Common myeloid progenitor, CD34-positive (primary cell): ENCODE measurements around the gene MBOAT7.

Experiments used
- CTCF ChIA-PET: fragments of 350-600 bp; sonication (Branson Sonifier 250); formaldehyde crosslinking; loops from one replicate; lab custom pipeline; 2021; ENCODE audit warnings: antibody characterized with exemption; lab: Charles Lee
- POLR2A ChIA-PET: fragments of 350-600 bp; sonication (Branson Sonifier 250); formaldehyde crosslinking; loops from one replicate; lab custom pipeline; 2021; ENCODE audit warnings: antibody characterized with exemption; lab: Charles Lee
- DNase-seq, 3 donors: peaks; one replicate each; pipeline versions ENCODE4 v3.0.0 to v3.0.0-alpha.2; 2013
- H3K27ac ChIP-seq, 2 experiments: 1 replicate in 1 of 2; 2 replicates in 1 of 2; pipeline ENCODE4 v1.7.0; 2013; ENCODE audit warnings: inconsistent platforms in 2 of 2, low read length in 2 of 2, mild to moderate bottlenecking in 2 of 2, low read depth in 1 of 2, moderate library complexity in 1 of 2; ENCODE audit not compliant: severe bottlenecking in 2 of 2, insufficient read depth in 1 of 2, poor library complexity in 1 of 2
- H3K27me3 ChIP-seq, 5 experiments: replicated peaks in 2 of 5; 1 replicate in 3 of 5; 2 replicates in 2 of 5; pipeline versions ENCODE4 v1.6.1 to v1.7.0; 2013; ENCODE audit warnings: low read length in 4 of 5, mild to moderate bottlenecking in 2 of 5, moderate library complexity in 2 of 5, inconsistent platforms in 1 of 5; ENCODE audit not compliant: insufficient read depth in 5 of 5, control insufficient read depth in 4 of 5
- H3K36me3 ChIP-seq, 4 experiments: 1 replicate in 2 of 4; 2 replicates in 2 of 4; pipeline versions ENCODE4 v1.6.1 to v1.7.0; 2013; ENCODE audit warnings: low read length in 3 of 4, control low read depth in 1 of 4, mild to moderate bottlenecking in 1 of 4; ENCODE audit not compliant: control insufficient read depth in 4 of 4, insufficient read depth in 4 of 4
- H3K4me1 ChIP-seq, 4 experiments: 1 replicate in 3 of 4; 2 replicates in 1 of 4; pipeline versions ENCODE4 v1.6.1 to v1.7.1; 2013; ENCODE audit warnings: low read length in 3 of 4, mild to moderate bottlenecking in 3 of 4, control low read depth in 1 of 4, inconsistent platforms in 1 of 4, moderate library complexity in 1 of 4; ENCODE audit not compliant: control insufficient read depth in 4 of 4, insufficient read depth in 4 of 4; ENCODE audit errors: control extremely low read depth in 1 of 4
- H3K4me3 ChIP-seq, 7 experiments: 1 replicate in 4 of 7; 2 replicates in 3 of 7; pipeline versions ENCODE4 v1.5.1 to v1.7.0; 2013; ENCODE audit warnings: mild to moderate bottlenecking in 7 of 7, low read length in 6 of 7, moderate library complexity in 6 of 7, inconsistent platforms in 2 of 7, low read depth in 2 of 7, control low read depth in 1 of 7; ENCODE audit not compliant: insufficient read depth in 4 of 7, control insufficient read depth in 1 of 7; ENCODE audit errors: extremely low read depth in 1 of 7
- H3K9me3 ChIP-seq, 5 experiments: 1 replicate in 4 of 5; 2 replicates in 1 of 5; pipeline versions ENCODE4 v1.6.1 to v1.7.1; 2013; ENCODE audit warnings: low read length in 4 of 5, mild to moderate bottlenecking in 2 of 5, inconsistent platforms in 1 of 5, low read depth in 1 of 5, moderate library complexity in 1 of 5; ENCODE audit not compliant: control insufficient read depth in 4 of 5, insufficient read depth in 2 of 5; ENCODE audit errors: control extremely low read depth in 1 of 5
- WGBS: methylation state at CpG from one replicate; pipeline ENCODE4 v1.1.5; 2013; ENCODE audit not compliant: insufficient coverage; 5-methylcytosine and 5-hydroxymethylcytosine counted together

The MBOAT7 gene

DNA sequence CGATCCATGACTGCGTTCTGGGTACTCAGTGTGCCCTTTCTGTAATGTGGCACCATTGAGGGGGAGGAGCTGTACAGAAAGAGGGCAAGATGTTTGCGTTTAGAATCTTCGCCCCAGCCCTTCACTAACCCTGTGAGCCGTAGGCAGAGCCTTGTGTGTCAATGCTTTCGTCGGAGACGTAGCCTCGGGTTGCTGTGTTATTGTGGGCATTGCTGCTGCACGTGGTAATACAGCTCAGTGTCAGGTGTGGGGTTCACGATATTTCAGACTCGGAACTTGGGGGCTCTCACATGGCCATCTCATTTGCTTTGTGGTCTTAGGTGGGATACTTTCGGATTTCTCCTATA is 17.4 kb upstream of the MBOAT7 start:
- POLR2A ChIA-PET = interaction anchor here (0.9 to 1.9 kb wide), 3 partner anchors 15 to 48 kb away, joined by 3 to 7 read pairs (median 5); partner anchors contain the start of genes LENG1 and MBOAT7
- Histone ChIP-seq H3K36me3 (peaks cover 11 to 54% (median 41%) of the 10 kb centered on the region in 4 experiments), H3K27ac (peak overlapping the region; percentile 66 to 87)

DNA sequence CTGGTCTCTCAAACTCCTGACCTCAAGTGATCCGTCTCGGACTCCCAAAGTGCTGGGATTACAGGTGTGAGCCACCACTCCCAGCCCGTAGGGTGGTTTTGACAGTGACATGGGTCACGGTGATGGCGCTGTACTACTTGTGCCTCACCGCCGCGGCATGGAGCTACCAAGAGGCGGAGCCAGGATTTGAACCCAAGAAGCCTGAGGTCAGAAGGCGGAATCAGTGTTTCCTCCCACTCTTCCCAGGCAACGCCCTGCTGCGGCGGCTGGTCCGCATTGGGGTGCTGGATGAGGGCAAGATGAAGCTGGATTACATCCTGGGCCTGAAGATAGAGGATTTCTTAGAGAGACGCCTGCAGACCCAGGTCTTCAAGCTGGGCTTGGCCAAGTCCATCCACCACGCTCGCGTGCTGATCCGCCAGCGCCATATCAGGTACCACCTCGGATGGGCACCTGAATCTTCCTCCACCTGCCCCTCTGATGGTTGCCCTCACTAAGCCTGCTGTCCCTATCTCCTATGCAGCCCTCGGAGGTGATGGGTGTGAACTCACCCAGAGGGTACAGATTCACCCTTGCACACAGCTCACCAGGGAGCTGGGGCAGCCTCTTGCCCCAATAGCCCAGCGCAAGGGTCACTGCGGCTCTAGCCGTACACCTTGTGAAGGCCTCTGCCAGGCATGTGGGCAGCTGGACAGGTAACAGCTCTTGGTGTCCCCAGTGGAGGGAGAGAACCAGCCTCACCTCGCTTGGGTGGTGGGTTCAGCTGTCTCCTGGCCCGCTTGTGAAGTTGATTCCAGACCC is 16.9 kb upstream of the MBOAT7 start:
- peaks cover 30 to 97% (median 95%) of the 10 kb centered on the region in 4 experiments for H3K4me1 ChIP-seq
- 97% methylated on average over 22 of the region's 27 CpGs for WGBS
- H3K27me3 ChIP-seq = no peaks in the 10 kb centered on the region
- peak overlapping the region in 2 of 7 experiments; percentile 52 to 96 for H3K4me3 ChIP-seq
- peak overlapping the region; percentile 64 to 66 for H3K27ac ChIP-seq
- no peaks in the 10 kb centered on the region for H3K9me3 ChIP-seq
- CTCF ChIA-PET = interaction anchor here (0.8 to 4.3 kb wide), 7 partner anchors 9 to 60 kb away, joined by 3 to 24 read pairs (median 4); partner anchors contain the start of genes MBOAT7 and TSEN34
- POLR2A ChIA-PET = interaction anchor here (0.9 to 1.3 kb wide), 2 partner anchors 15 to 17 kb away, joined by 3 to 5 read pairs; partner anchors contain the start of gene MBOAT7
- peaks cover 11 to 60% (median 47%) of the 10 kb centered on the region in 4 experiments for H3K36me3 ChIP-seq
- no peak for DNase-seq

More for the DNA sequence above, 17.4 kb upstream of the MBOAT7 start:
- Histone ChIP-seq H3K4me3 (peak overlapping the region in 4 of 7 experiments; percentile 27 to 57 (median 42)), H3K9me3 (no peaks in the 10 kb centered on the region), H3K4me1 (peaks cover 28 to 96% (median 94%) of the 10 kb centered on the region in 4 experiments), H3K27me3 (no peaks in the 10 kb centered on the region)
- CTCF ChIA-PET = interaction anchor here (1.3 to 4.3 kb wide), 4 partner anchors 15 to 33 kb away, joined by 4 to 24 read pairs (median 8); partner anchors contain the start of genes MBOAT7 and TSEN34
- DNase-seq = no peak
- WGBS = 91% methylated on average over 7 of the region's 13 CpGs

DNA sequence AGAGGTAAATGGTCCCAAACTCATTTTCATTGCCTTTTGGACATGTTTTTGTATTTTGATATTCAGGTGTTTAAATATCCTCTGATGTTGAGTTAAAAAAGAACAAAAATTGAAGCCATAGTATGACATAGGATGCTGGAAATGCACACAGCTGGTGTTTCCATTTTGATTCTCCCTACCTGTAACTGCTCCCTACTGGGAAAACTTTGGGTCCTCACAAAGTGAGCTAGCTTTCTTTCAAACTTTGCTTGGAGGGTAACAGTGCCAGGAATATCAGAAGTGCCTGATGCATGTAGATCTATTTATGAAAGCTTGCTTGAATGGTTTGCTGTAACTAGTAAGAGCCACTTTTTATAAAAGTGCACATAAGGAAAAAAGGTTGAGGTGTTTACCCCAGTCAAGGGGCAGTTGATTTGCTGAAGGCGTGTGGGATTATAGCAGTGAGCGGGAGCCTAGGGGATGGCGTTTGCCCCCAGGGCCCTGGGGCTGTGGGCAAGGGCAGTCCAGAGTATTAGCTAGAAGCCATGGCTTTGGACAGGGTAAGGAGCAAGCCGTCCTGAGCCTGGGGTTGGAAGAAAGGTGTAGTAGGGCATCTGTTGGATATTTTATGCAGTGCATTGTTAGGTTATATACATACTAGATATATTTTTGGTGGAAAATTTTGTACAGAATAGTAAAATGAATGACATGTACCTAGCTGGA is 15.5 kb upstream of the MBOAT7 start:
- ChIA-PET POLR2A (interaction anchor here (0.7 kb wide), 1 partner anchor 13 kb away, joined by 3 read pairs; no protein-coding TSS in a partner anchor), CTCF (interaction anchor here (1.0 to 4.3 kb wide), 5 partner anchors 13 to 36 kb away, joined by 3 to 24 read pairs (median 4); partner anchors contain the start of genes MBOAT7 and TSEN34)
- H3K9me3 ChIP-seq = no peaks in the 10 kb centered on the region
- H3K4me1 ChIP-seq = peaks cover 22 to 94% (median 88%) of the 10 kb centered on the region in 4 experiments
- no peak for DNase-seq
- peak overlapping the region in 3 of 7 experiments; percentile 16 to 96 (median 60) for H3K4me3 ChIP-seq
- H3K36me3 ChIP-seq = peaks cover 11 to 61% (median 48%) of the 10 kb centered on the region in 4 experiments
- no peaks in the 10 kb centered on the region for H3K27me3 ChIP-seq
- peak overlapping the region; percentile 64 to 96 for H3K27ac ChIP-seq
- 97% methylated on average over 3 of the region's 4 CpGs for WGBS

DNA sequence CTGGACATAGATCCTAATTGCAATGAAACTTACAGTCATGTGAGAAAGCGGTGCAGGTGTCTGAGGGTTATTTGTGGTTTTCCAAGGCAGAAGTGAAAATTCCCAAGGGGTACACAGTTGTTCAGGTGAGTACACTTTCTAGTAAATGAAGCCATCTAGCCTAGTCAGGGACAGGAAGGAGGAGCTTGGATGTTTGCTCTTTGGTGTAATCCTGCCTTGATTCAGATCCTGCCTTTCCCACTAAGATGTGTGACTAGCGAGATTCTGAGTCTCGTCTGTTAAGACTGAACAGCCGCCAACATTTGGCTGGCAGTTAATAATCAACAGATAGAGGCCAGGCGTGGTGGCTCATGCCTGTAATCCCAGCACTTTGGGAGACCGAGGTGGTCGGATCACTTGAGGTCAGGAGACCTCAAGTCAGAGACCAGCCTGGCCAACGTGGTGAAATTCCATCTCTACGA is 13.8 kb upstream of the MBOAT7 start:
- ChIA-PET CTCF (interaction anchor here (1.6 to 2.4 kb wide), 3 partner anchors 11 to 29 kb away, joined by 4 to 9 read pairs (median 6); partner anchors contain the start of gene TSEN34), POLR2A (interaction anchor here (0.8 to 1.4 kb wide), 2 partner anchors 12 to 14 kb away, joined by 3 to 5 read pairs; partner anchors contain the start of genes MBOAT7 and TSEN34)
- no peaks in the 10 kb centered on the region for H3K9me3 ChIP-seq
- 94% methylated on average over 8 of the region's 9 CpGs for WGBS
- peak overlapping the region; percentile 96 to 97 for H3K27ac ChIP-seq
- peaks cover 11 to 61% (median 48%) of the 10 kb centered on the region in 4 experiments for H3K36me3 ChIP-seq
- H3K4me3 ChIP-seq = peak overlapping the region in 6 of 7 experiments; percentile 7 to 96 (median 92)
- H3K4me1 ChIP-seq = peaks cover 21 to 81% (median 74%) of the 10 kb centered on the region in 4 experiments
- H3K27me3 ChIP-seq = no peaks in the 10 kb centered on the region
- DNase-seq = no peak

DNA sequence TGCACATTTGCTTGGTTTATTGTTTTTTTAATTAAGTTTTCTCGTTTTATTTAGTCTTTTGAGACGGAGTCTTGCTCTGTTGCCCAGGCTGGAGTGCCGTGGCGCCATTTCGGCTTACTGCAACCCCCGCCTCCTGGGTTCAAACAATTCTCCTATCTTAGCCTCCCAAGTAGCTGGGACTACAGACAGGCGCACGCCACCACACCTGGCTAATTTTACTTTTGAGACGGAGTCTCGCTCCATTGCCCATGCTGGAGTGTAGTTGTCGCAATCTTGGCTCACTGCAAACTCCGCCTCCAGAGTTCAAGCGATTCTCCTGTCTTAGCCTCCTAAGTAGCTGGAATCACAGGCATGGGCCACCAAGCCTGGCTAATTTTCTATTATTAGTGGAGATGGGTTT is 12.6 kb upstream of the MBOAT7 start:
- H3K4me3 ChIP-seq = peak overlapping the region; percentile 39 to 96 (median 90)
- CTCF ChIA-PET = interaction anchor here (1.2 to 2.4 kb wide), 3 partner anchors 10 to 18 kb away, joined by 3 to 9 read pairs (median 6); partner anchors contain the start of gene TSEN34
- peaks cover 20 to 69% (median 63%) of the 10 kb centered on the region in 4 experiments for H3K4me1 ChIP-seq
- WGBS = 93% methylated on average over 11 of the region's 13 CpGs
- peaks cover 11 to 59% (median 49%) of the 10 kb centered on the region in 4 experiments for H3K36me3 ChIP-seq
- H3K27me3 ChIP-seq = no peaks in the 10 kb centered on the region
- H3K27ac ChIP-seq = peak overlapping the region; percentile 96 to 97
- no peak for DNase-seq
- no peaks in the 10 kb centered on the region for H3K9me3 ChIP-seq
- POLR2A ChIA-PET = interaction anchor here (1.4 to 3.5 kb wide), 2 partner anchors 8 to 12 kb away, joined by 5 to 33 read pairs; partner anchors contain the start of gene MBOAT7

DNA sequence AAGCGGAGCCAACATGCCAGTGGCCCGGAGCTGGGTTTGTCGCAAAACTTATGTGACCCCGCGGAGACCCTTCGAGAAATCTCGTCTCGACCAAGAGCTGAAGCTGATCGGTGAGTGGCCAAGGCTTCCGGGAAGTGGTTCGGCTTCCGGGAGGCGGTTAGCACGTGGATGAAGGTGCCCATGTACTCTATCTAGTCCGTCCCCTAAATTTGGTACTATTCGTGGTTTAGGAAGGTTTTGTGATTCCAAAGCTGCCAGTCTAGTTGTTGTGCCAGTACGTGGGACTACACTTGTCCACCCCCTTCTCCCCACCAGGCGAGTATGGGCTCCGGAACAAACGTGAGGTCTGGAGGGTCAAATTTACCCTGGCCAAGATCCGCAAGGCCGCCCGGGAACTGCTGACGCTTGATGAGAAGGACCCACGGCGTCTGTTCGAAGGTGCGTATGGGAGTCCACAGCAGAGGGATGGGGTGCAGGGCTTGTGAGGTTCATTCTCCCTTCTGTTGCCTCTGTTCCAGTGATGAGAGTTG is 11.9 kb upstream of the MBOAT7 start:
- Histone ChIP-seq H3K27me3 (no peaks in the 10 kb centered on the region), H3K4me3 (peak overlapping the region; percentile 39 to 96 (median 90)), H3K9me3 (no peaks in the 10 kb centered on the region), H3K4me1 (peaks cover 17 to 62% (median 56%) of the 10 kb centered on the region in 4 experiments), H3K27ac (peak overlapping the region; percentile 96 to 97), H3K36me3 (peaks cover 11 to 52% (median 44%) of the 10 kb centered on the region in 4 experiments)
- CTCF ChIA-PET = interaction anchor here (0.9 to 3.0 kb wide), 5 partner anchors 9 to 31 kb away, joined by 3 to 18 read pairs (median 5); no protein-coding TSS in a partner anchor
- WGBS = 7% methylated on average over 23 of the region's 28 CpGs
- no peak for DNase-seq
- POLR2A ChIA-PET = interaction anchor here (0.7 to 3.5 kb wide), 5 partner anchors 8 to 392 kb away, joined by 3 to 33 read pairs (median 4); partner anchors contain the start of genes CNOT3, MBOAT7 and TSEN34
